ENCODE data around the gene CAMSAP2.
A peak's percentile ranks its signal among the peaks of the same experiment; 100 is the strongest.

CAMSAP2 gene

DNA sequence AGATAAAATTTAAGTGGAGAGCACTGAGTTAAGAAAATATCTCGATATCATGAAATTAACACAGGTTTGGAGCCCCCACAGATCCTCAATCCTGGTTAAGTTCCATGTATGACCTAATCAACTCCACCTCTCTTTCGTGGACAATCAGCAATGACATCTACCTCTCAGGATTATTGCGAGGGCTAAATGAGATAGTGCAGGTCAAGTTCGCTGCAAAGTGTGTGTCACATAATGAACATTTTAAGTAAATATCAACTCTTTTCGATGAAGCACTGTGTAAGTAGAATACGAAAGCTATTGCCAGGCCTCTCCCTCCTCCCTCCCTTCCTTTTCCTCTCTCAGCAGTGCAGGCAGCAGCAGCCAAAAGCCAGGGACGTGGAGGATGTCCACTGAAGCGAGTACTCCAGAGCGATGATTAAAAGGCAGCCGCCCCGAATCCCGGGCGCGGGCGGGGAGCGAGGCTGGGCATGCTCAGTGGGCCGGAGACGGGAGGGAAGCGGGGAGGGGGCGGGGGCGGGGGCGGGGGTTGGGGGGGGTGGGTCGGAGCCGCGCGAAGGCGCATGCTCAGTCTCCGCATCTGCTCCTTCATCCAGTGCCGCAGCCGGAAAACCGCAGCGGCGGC, at the start of gene CAMSAP2:
CAMSAP2 (plus strand) TSS at position 567 of the 622 bp plus-strand sequence. CDS start 935 bp downstream, outside the sequence.
- peak; percentile 70 to 72 for DNase-seq

DNA sequence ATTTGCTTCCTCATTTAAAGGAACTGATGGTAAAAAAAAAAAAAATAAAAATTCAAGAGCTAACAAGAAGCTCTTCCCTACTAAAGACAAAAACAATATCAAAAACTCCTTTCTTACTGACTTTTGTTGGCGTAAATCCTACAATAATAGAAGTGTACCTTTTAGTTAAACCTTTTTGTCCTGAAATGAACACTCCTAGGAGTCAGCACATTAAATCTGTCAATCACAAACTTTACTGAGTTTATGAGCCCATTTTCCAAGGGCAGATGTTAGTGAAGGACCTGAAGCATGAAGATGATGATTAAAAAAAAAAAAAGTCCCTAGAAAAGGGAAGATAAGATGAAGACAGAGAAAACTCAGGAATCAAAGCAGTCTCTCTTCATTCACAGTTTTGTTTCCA, 46.4 kb upstream of the CAMSAP2 start:
- DNase-seq, result no peak

DNA sequence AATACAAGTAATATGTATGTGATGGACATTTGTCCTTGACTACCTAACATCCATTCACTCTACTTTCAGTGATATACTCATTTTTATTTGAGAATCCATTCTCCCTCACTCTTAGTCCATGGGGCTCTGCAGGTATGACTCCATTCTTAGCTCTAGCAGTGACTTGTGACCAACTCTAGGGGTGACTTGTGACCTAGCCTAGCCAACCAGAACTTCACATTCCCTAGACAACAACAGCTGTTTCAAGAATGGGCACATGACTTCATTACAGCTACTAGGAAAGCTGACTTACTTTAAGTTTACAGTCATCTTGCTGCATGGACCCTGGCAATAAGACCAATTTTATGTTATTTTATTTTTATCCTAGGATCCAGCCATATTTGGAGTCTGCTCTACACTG, 45.4 kb upstream of the CAMSAP2 start:
- DNase-seq, result no peak

DNA sequence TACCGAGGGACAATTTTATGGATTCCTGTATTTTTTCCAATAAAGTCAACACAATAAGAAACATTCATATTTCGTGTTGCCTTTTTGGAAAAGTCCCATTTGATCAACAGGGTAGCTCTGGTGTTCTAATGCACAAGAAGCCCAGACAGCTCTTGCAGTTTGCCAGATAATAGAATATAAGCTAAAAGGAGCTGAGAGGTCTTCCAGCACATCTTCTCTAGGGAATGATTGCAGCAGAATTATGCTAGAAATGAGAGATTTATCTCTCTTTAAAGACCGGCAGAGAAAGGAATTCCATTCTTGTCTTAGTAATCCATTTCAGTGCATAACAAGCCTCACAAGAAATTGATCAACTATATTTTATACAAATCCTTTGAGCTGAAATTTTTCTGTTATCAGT, 44.0 kb upstream of the CAMSAP2 start:
- no peak for DNase-seq

DNA sequence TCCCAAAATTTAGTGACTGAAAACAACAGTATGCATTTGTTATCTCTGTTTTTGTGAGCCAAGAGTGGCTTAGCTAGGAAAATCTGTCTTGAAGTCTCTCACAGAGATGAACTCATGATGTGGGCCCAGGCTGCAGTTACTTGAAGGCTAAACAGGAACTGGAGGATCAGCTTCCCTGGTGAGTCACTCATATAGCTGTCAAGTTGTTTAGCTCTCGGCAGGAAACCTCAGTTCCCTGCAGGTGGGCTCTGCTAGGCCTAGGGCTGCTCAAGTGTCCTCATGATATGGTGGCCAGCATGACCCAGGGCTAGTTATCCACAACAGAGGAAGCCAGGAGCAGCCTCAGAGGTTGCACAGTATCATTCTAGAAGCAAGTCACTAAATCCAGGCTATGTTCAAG, 38.8 kb upstream of the CAMSAP2 start:
- no peak for DNase-seq

GRCh38 chr1:200704986-200705500, 33.6 kb upstream of the CAMSAP2 start:
- DNase-seq, result no peak

DNA sequence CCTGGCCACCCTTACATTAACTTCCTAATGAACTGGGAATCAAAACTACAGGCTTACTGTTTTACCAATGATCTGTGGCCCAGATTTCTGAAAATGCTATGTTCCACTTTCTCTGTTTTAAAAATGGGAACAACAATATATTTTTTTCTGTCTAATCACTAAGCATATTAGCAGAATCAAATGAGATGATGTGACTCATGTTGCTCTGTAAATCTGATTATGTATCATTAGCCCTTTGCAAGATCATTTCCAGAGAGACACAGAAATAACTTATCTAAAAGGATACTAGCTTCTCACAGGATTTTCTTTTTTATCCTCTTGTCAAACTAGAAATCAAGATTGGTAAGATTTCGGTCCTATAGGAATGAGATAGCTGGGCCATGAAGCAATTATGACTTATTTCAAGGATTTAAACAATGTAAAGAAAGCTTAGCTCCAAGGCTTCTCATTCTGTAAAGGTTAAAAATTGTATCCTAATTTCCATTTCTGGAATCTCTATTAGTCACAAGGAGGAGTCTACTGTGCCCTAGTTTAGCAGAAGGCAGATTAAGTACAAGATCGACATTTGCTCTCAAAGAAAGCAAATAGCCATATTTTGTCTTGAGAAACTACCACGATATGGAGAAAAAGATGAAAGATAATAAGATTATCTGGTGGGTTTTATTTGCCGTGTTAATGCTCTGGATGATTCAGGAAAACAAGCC, 32.4 kb upstream of the CAMSAP2 start:
- DNase-seq, result no peak

DNA sequence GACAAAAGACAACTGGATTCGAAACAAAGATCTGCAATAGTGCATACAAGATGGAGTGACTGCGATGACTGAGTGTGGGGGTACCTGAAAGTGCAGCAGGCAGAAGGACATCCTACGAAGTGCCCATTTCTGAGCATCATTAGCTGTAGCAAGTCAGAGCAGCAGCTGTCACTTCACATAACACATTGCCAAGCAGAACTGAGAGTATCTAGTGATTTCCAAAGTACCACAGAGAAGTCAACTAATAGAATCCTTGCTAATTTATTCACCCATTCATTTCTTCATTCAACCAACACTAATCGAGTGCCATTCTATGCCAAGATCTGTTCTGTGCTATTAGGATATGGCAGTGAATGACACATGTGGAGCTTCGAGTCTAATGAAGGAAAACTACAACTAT, 31.6 kb upstream of the CAMSAP2 start:
- no peak for DNase-seq

- DNase-seq, result no peak
Measured at GRCh38 chr1:200708161-200708560, 30.5 kb upstream of the CAMSAP2 start.

DNA sequence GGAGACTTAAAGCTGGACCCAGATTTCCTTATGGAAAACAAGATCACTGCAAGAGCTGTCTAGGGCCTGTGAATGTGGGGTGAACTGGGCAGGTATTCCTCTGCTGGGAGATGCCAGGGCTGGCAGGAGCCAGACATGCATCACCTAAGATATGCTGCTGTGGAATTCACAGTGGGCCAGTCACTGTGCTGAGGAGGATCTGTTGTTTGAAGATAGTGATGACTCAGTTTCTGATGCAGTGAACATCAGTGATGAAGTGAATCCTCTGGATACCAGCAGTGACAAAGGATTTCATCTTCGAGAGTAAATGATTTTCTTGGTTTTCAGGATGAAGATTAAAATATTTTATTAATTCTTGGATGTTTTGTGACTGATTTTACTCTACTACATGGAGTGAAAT, 29.9 kb upstream of the CAMSAP2 start:
- no peak for DNase-seq

DNA sequence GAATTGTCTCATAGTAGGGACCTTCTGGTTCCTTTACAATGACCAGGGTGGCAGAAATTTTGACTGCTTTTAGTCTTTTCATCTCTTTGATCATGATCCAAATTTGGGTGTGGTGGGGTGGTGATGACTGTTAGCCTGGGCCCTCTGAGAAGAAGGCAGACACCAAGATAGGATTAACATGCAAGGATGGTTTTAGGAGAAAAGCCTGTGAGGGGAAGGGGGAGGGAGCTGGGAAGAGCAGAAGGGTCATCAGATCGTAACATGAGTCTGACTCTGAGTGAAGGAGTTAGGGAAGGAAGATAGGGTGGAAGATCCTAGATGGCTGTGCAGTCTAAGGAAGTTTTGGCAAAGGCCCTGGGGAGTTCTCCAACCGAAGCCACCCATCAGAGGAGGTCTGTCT, 28.5 kb upstream of the CAMSAP2 start:
- DNase-seq, result no peak

DNA sequence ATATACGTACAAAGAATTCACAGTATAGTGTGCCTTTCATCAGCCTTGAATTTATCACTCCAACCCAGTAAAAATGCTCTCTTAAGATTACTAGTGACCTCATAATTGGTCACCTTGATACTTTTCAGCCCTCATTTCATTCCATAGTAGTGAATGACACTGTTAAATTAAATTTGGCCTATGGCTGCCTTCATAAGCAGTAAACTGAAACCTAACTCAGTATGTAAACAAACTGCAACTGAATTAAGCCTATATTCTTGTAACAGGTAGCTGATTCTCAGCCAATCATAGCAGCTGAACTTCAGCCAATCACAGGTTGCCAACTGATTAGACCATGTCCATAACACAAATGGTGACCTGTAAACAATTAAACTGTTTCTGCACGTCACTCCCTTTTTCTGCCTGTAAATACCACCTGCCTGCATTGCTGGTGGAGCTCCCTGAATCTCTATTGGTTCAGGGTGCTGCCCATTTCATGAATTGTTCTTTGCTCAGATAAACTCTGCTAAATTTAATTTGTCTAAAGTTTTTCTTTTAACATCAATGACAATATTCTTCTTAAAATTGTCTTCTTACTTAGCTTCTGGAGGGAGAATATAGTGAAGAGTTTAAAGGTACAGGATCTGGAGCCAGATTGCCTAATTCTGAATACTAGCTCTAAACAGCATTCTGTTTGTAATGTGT, 24.0 kb upstream of the CAMSAP2 start:
- DNase-seq, result no peak

GRCh38 chr1:200720199-200720598, 18.5 kb upstream of the CAMSAP2 start:
- no peak for DNase-seq

- no peak for DNase-seq
Measured at GRCh38 chr1:200724064-200724463, 14.6 kb upstream of the CAMSAP2 start.

DNA sequence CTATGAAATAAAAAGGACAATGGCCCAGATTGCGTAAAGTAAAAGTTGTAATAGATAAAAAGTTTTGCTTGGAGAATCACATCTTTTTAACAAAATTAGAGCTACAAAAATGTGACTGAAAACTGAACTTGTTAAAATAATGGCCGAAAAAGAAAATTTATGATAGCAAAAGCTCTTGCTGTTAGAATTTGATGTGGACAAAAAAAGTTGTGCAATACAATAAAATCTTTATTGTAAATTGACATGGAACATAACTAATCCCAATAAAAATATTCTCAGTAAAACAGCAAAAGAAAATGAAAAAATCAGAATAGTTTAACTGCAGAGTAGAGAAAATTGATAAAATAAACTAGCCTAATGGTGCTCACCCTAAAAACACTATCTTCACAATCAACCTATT, 11.4 kb upstream of the CAMSAP2 start:
- no peak for DNase-seq

GRCh38 chr1:200729863-200730262, 8.8 kb upstream of the CAMSAP2 start:
- no peak for DNase-seq

- DNase-seq, result no peak
Measured at GRCh38 chr1:200731654-200732332, 6.9 kb upstream of the CAMSAP2 start.

DNA sequence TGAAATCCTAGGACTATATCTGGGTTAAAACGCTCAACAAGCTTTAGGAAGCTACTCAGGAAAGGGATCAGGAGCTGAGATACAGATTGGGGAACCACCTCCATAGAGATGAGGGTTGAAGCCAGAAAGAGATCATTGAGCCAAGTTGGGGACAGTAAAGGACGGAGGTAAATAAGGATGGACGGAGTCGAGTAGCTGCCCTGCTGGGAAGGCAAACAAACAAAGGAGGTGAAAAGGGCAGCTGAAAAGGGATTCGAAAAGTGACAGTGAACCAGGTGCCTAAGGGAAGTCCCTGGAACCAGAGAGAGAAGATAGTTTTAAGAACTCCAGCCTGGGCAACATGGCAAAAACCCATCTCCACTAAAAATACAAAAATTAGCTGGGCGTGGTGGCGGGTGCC, 6.3 kb upstream of the CAMSAP2 start:
- no peak for DNase-seq

- no peak for DNase-seq
Measured at GRCh38 chr1:200733907-200734306, 4.8 kb upstream of the CAMSAP2 start.

DNA sequence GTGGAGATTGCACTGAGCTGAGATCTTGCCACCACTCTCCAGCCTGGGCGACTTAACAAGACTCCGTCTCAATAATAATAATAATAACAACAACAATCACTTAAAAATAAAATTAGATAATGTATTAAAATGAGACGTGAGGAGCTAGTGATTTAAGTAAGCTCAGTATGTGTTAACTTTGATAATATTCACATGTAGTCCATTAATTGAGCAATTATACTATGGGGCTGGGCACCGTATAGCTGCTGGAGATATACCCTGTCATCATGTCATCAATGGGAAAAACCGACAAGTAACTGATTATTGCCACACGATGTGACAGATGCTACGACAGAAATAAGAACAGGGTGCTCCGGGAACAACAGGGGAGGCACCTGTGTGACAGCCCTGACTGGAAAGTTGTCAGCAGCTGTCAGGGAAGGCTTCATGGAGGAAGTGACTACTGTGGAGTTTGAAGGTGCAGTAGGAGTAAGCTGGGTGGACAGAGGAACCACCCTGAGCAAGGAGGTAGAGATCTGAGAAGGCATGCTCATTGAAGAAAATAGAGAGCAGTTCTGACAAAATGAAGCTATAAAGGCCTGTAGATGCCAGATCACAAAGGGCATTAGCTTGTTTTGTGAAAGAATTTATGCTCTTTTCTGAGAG, 924 bp upstream of the CAMSAP2 start:
- DNase-seq, result no peak

- peak; percentile 45 to 64 for DNase-seq
Measured at GRCh38 chr1:200738949-200739651, 407 bp downstream of the CAMSAP2 start.

Measured in stimulated activated CD4-positive, alpha-beta T cell treated with anti-CD3 and anti-CD28 coated beads, Interleukin-4, amount 100 ng/mL, for 4 hours (primary cell).